Measurements from ENCODE around the gene REV3L. TPM values are rescaled to one million over a fixed set of nuclear protein-coding genes. Genes with fewer than 3 reads are reported as not detected.

The REV3L gene
- total and polyA plus RNA-seq, 2 of the 13 experiments (the other 11 are each of a cell fraction or from before 2014, with no cell fraction given), result 12.8 to 31.3 TPM

- TF ChIP-seq TBL1XR1 (IDR thresholded peaks at IDR 0.05; ENCODE audit: borderline replicate concordance, low read length, partially characterized antibody) (no peak), NPAS2 (CRISPR knock-in tag; IDR thresholded peaks at IDR 0.05; ENCODE audit: borderline replicate concordance) (no peak), CBX5 (CRISPR knock-in tag; IDR thresholded peaks at IDR 0.05; ENCODE audit: borderline replicate concordance) (peak; percentile 22; the same call in 1 of the 2 replicates), ZBTB7B (CRISPR knock-in tag; IDR thresholded peaks at IDR 0.05) (peak; percentile 90), MED1 (CRISPR knock-in tag; IDR thresholded peaks at IDR 0.05) (peak; percentile 44), KDM4B (CRISPR knock-in tag; IDR thresholded peaks at IDR 0.05) (peak; percentile 47; the same call in 1 of the 2 replicates), ZNF10 (CRISPR knock-in tag; IDR thresholded peaks at IDR 0.05; ENCODE audit: borderline replicate concordance, low read depth) (no peak), PAX8 (CRISPR knock-in tag; IDR thresholded peaks at IDR 0.05; ENCODE audit: borderline replicate concordance) (0 out of 2 replicates have a peak, but pooled peaks have one; percentile 60), SOX6 (IDR thresholded peaks at IDR 0.05) (no peak), SOX6 (CRISPR knock-in tag; IDR thresholded peaks at IDR 0.05) (peak; percentile 37; the same call in 1 of the 2 replicates), ZNF792 (CRISPR knock-in tag; IDR thresholded peaks at IDR 0.05) (peak; percentile 29), IKZF5 (CRISPR knock-in tag; IDR thresholded peaks at IDR 0.05) (peak; percentile 78), HCFC1 (IDR thresholded peaks at IDR 0.05; ENCODE audit: low read depth, low read length) (no peak; the same call in 1 of the 2 replicates), RBFOX2 (IDR thresholded peaks at IDR 0.05; ENCODE audit: low read depth, low read length) (peak; percentile 93), ZNF207 (IDR thresholded peaks at IDR 0.05; ENCODE audit: borderline replicate concordance) (no peak), ZNF766 (CRISPR knock-in tag; IDR thresholded peaks at IDR 0.05; ENCODE audit: borderline replicate concordance) (no peak), ZNF263 (CRISPR knock-in tag; IDR thresholded peaks at IDR 0.05) (no peak), CENPT (CRISPR knock-in tag; IDR thresholded peaks at IDR 0.05; ENCODE audit: low read depth) (no peak; the same call in 1 of the 2 replicates), ZFP82 (CRISPR knock-in tag; IDR thresholded peaks at IDR 0.05; ENCODE audit: borderline replicate concordance) (peak; percentile 72; the same call in 1 of the 2 replicates), ZNF160 (CRISPR knock-in tag; IDR thresholded peaks at IDR 0.05) (no peak), TBX2 (CRISPR knock-in tag; IDR thresholded peaks at IDR 0.05; ENCODE audit: borderline replicate concordance) (no peak)
- TF ChIP-seq, protein P1, sequence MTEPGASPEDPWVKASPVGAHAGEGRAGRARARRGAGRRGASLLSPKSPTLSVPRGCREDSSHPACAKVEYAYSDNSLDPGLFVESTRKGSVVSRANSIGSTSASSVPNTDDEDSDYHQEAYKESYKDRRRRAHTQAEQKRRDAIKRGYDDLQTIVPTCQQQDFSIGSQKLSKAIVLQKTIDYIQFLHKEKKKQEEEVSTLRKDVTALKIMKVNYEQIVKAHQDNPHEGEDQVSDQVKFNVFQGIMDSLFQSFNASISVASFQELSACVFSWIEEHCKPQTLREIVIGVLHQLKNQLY (CRISPR knock-in tag; IDR thresholded peaks at IDR 0.05), result peak; percentile 0; the same call in 1 of the 2 replicates
- TF ChIP-seq, protein P2, sequence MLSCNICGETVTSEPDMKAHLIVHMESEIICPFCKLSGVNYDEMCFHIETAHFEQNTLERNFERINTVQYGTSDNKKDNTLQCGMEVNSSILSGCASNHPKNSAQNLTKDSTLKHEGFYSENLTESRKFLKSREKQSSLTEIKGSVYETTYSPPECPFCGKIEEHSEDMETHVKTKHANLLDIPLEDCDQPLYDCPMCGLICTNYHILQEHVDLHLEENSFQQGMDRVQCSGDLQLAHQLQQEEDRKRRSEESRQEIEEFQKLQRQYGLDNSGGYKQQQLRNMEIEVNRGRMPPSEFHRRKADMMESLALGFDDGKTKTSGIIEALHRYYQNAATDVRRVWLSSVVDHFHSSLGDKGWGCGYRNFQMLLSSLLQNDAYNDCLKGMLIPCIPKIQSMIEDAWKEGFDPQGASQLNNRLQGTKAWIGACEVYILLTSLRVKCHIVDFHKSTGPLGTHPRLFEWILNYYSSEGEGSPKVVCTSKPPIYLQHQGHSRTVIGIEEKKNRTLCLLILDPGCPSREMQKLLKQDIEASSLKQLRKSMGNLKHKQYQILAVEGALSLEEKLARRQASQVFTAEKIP (CRISPR knock-in tag; IDR thresholded peaks at IDR 0.05; ENCODE audit: borderline replicate concordance), result no peak
- TF ChIP-seq, protein P3, sequence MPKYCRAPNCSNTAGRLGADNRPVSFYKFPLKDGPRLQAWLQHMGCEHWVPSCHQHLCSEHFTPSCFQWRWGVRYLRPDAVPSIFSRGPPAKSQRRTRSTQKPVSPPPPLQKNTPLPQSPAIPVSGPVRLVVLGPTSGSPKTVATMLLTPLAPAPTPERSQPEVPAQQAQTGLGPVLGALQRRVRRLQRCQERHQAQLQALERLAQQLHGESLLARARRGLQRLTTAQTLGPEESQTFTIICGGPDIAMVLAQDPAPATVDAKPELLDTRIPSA (CRISPR knock-in tag; IDR thresholded peaks at IDR 0.05; ENCODE audit: borderline replicate concordance), result peak; percentile 30; the same call in 1 of the 2 replicates
Measured at GRCh38 chr6:111482959-111483735, at the start of gene REV3L (continued).

Measured in HepG2 (cell line).